ENCODE measurements around the gene CCDC50.

DNA sequence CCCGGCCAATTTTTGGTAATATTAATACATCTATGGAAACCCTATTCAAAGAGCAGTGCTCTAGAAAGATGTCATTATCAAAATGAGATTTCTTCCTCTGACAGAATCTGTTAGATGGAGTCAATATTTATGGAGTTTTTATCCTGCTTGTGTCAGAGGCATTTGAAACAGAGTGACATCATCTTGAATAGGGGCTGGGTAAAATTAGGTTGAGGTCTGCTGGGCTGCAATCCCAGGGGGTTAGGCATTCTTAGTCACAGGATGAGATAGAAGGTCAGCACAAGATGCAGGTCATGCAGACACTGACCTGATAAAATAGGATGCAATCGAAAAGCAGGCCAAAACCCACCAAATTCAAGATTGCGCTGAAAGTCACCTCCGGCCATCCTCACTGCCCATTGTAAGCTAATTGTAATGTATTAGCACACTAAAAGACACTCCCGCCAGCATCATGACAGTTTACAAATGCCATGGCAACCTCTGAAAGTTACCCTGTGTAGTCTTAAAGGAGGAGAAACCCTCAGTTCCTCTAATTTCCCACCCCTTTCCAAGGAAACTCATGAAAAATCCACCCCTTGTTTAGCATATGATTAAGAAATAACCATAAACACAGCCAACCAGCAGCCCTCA, 27.3 kb upstream of the CCDC50 start:
- TF ChIP-seq, protein P1, sequence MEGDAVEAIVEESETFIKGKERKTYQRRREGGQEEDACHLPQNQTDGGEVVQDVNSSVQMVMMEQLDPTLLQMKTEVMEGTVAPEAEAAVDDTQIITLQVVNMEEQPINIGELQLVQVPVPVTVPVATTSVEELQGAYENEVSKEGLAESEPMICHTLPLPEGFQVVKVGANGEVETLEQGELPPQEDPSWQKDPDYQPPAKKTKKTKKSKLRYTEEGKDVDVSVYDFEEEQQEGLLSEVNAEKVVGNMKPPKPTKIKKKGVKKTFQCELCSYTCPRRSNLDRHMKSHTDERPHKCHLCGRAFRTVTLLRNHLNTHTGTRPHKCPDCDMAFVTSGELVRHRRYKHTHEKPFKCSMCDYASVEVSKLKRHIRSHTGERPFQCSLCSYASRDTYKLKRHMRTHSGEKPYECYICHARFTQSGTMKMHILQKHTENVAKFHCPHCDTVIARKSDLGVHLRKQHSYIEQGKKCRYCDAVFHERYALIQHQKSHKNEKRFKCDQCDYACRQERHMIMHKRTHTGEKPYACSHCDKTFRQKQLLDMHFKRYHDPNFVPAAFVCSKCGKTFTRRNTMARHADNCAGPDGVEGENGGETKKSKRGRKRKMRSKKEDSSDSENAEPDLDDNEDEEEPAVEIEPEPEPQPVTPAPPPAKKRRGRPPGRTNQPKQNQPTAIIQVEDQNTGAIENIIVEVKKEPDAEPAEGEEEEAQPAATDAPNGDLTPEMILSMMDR (IDR thresholded peaks at IDR 0.05; ENCODE audit: low read depth, low read length, poor library complexity, severe bottlenecking) = no peak
- TF ChIP-seq EZH2phosphoT487 (IDR thresholded peaks at IDR 0.05; ENCODE audit: borderline replicate concordance, low read length) = no peak
